Measurements from ENCODE around the gene PSMG3.

PSMG3 gene

GRCh38 chr7:1579481-1580421 lies 9.9 kb upstream of the PSMG3 start:
- DNase-seq (ENCODE audit: low spot score), result peak; percentile 82

GRCh38 chr7:1578513-1578912 lies 8.7 kb upstream of the PSMG3 start:
- no peak for DNase-seq (ENCODE audit: low spot score)

- DNase-seq (ENCODE audit: low spot score), result no peak
Measured at GRCh38 chr7:1576521-1577253, 6.9 kb upstream of the PSMG3 start.

GRCh38 chr7:1575809-1576208 lies 6.0 kb upstream of the PSMG3 start:
- no peak for DNase-seq (ENCODE audit: low spot score)

GRCh38 chr7:1572111-1572822 lies 2.4 kb upstream of the PSMG3 start:
- DNase-seq (ENCODE audit: low spot score), result no peak

- no peak for DNase-seq (ENCODE audit: low spot score)
Measured at GRCh38 chr7:1569440-1569832, 396 bp downstream of the PSMG3 start.

GRCh38 chr7:1569016-1569415 lies 816 bp downstream of the PSMG3 start:
- no peak for DNase-seq (ENCODE audit: low spot score)

GRCh38 chr7:1567896-1568510 lies 1.8 kb downstream of the PSMG3 start:
- DNase-seq (ENCODE audit: low spot score), result no peak

- no peak for DNase-seq (ENCODE audit: low spot score)
Measured at GRCh38 chr7:1567049-1567771, 2.6 kb downstream of the PSMG3 start.

- no peak for DNase-seq (ENCODE audit: low spot score)
Measured at GRCh38 chr7:1566687-1567048, 3.2 kb downstream of the PSMG3 start.

- DNase-seq (ENCODE audit: low spot score), result no peak
Measured at GRCh38 chr7:1564603-1565022, 5.2 kb downstream of the PSMG3 start.

- no peak for DNase-seq (ENCODE audit: low spot score)
Measured at GRCh38 chr7:1563981-1564602, 5.7 kb downstream of the PSMG3 start.

GRCh38 chr7:1562597-1563051 lies 7.2 kb downstream of the PSMG3 start:
- peak; percentile 74 for DNase-seq (ENCODE audit: low spot score)

GRCh38 chr7:1562116-1562515 lies 7.7 kb downstream of the PSMG3 start:
- DNase-seq (ENCODE audit: low spot score), result no peak

- no peak for DNase-seq (ENCODE audit: low spot score)
Measured at GRCh38 chr7:1561036-1561940, 8.5 kb downstream of the PSMG3 start.

- DNase-seq (ENCODE audit: low spot score), result no peak
Measured at GRCh38 chr7:1560620-1561031, 9.2 kb downstream of the PSMG3 start.

- DNase-seq (ENCODE audit: low spot score), result no peak
Measured at GRCh38 chr7:1559626-1560590, 9.9 kb downstream of the PSMG3 start.

- no peak for DNase-seq (ENCODE audit: low spot score)
Measured at GRCh38 chr7:1558841-1559625, 10.8 kb downstream of the PSMG3 start.
